OCI-M1 (cell line): Measurements from ENCODE around the gene TSPAN7.

Experiments
- DNase-seq: peaks from one replicate; lab custom pipeline; 2025; lab: John Stamatoyannopoulos, UW

The TSPAN7 gene

DNA sequence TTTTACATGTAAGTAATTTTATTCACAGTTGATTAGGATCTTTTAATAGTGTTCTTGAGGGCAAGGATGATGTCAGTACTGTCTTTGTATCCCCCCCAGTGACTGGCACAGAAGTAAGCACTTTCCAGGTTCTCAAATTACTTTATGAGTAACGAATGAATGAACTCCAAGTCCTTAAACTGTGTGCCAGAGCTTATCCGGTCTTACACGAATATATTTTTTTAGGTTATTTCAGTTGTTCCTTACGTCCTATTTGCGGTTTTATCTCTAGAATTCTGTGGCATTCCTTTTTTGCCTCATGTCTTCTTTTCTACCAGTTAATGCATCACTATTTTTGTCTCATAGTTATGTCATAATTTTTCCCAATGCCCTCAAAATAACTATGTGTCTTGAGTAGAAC, 133.1 kb downstream of the TSPAN7 start:
- DNase-seq: no peak

DNA sequence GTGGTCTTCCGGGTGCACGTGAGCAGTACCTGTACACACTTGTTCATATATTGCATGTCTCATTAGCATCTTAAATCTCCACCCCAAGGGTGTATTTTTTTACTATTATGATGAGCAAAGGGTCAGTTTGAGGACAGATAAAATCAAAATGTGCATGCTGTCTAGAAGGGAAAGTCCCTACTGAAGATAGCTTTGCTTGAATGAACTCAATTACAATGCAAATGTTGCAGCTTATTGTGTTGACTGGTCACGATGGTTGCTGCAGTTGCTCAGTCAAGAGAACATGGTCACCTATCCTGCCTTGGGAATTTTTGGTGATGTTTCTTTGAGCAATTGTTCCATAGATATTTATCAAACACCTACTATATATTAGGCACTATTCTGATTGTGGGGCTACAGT, 136.1 kb downstream of the TSPAN7 start:
- DNase-seq: no peak

DNA sequence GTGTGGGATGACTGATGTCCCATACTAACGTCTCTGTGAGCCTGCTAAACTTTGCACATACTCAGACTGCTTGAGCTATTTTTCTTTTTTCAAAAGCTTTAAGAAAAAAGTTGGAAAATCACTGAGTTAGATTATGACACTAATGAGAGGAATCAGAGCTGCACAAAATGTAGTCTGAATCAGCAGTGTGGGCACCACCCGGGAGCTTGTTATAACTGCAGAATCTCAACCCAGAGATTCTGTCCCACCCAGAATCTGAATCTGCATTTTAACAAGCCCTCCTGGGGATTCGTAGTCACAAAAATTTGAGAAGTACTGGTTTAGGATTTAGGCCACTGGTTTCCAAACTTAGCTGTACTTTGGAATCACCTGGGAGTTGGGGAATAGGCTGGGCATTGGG, 137.8 kb downstream of the TSPAN7 start:
- DNase-seq: no peak

DNA sequence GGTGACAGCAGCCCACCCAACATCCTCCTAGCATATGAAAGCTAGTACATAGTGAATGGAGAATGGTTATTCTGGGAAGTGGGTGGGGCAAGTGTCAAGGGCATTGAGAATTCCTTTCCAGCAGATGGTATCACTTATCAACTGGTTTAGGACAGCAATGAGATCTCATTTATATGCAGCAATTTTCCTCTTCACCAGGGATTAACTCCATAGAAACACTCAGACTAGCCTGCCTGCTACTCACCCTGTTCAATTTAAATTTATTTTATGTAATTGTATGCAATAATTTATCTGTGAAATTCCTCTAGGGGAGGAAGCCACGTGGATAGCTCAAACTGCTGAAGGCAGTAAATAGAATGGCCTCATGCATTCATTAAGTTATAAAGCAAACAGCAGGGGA, 138.4 kb downstream of the TSPAN7 start:
- no peak for DNase-seq

DNA sequence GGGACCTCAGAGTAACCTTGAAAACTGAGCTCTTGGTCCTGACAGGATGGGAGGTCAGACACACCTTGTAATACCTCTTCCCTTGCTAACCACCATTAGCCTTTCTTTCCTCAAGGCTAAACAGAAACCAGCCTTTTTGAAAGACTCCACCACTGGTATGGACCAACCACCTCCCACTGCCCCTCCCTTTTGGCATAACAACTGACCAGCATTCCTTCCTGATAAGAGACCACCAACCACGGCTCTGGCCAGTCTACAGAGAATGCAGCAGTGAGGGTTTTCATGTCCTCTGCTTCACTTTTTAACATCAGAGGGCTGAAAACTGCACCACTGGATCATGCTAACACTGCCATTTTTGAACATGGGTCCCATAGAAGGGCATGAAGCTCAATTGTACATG, 139.7 kb downstream of the TSPAN7 start:
- peak; percentile 64 for DNase-seq

DNA sequence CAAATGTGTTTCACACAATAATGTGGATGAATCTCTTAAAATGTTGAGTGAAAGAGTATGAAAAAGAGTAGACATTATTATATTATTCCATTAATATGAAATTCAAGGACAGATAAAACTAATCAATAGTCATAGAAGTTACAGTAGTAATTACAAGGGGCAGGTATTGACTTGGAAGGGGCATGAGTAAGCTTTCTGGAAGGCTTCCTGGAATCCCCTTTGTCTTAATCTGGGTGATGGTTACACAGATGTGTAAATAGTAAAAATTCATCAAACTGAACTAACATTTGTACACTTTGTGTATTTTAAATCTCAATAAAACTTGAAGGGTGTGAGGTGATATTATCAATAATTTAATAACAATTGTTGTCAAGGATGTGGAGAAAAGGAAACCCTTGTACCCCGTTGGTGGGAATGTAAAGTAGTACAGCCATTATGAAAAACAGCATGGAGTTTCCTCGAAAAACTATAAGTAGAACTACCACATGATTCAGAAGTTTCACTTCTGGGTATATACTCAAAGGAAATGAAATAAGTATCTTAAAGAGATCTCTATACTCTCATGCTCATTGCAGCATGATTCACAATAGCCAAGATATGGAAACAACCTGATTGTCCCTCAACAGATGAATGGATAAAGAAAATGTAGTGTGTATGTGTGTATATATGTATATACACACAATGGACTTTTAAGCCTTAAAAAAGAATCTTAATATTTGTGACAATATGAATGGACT, 143.0 kb downstream of the TSPAN7 start:
- DNase-seq: peak; percentile 23

DNA sequence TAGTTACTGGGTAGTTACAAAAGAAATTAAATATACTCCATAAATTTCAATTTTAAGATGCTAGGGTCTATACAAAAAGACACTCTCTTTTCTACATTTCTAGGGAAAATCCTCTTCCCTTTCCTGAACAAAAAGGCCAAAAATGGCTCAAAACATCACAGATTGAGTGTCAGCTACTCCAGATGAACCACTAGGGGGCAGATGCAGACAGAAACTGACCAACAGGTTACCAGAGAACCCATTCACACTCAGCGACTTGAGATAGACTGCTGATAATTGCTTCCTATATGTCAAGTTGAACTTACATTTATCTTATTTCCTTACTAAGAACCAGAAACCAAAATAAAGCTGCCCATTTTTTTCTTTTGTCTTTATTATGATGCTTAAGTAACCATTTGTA, 156.5 kb downstream of the TSPAN7 start:
- peak; percentile 62 for DNase-seq

DNA sequence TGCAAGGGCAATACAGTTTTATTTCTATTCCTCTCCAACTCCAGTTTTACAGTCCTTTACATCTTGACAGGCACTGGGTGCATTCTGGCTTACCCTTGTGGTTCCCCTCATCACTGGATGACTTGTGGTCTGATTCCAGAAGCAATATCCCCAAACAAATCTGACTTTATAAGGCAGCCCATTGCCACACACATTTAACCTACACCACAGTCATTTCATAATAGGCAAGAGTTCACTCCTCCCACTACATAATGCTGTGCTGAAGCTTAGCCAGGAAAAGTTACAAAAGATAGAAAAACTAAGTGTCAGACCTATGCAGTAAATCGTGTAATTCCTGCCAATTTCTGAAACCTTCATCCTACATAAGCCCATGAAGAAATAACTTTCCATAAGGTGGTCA, 157.0 kb downstream of the TSPAN7 start:
- DNase-seq: no peak

DNA sequence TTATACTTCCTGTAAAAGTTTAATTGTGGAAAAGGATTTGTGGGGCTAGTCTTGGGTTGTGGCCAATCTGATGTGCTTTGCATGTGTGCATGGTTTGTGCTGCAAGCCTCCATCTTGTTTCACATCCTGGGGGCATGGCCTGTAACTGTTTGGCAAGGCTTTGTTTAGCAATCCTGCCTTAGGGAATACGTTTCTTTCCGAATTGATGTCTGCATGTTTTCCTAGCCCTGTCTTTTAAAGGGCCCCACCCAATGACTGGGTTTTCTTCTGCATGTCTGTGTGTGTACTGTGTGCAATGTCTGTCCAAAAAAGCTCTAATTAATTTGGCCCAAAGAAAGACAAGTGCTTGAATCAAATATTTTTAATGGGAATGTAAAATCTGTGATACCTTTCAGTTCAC, 165.3 kb downstream of the TSPAN7 start:
- no peak for DNase-seq

DNA sequence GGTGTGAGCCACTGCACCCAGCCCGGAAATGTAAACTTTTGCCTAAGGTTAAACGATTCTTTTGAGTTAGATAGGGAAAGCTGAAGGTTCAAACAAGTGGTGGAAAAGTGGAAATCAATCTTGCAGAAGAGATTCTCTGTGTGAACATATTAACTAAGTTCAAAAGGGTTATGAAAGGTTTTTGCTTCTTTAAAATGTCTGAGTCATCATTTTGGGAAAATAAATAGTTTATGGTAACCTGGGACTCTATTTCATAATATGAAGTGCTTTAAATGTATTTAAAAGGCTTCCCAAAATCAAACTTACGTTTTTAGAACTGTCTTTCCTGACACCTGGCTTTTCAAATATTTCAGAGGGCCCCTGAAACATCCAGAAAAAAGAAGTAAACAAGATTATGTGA, 166.3 kb downstream of the TSPAN7 start:
- no peak for DNase-seq

DNA sequence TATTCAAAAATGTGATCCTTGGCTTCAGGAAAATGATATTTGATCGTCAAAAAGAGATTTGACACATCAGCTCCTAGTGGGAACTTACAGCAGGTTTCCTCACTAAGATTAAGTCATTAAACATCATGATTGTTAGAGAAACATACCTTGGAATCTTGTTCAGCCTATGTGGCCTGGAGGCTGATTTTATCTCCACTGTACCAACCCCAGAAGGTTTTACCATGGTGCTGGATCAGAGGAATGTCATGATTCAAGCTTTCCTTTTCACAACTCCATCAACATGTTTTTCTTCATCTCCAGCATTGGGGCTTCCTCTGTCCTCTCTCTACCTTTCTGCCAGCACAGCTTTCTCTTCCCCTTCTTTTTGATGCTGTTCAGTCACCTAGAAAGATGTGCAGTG, 171.5 kb downstream of the TSPAN7 start:
- DNase-seq: no peak
